Ishikawa (cell line): ENCODE measurements around the gene CHMP1A.
A peak's percentile ranks its signal among the peaks of the same experiment; 100 is the strongest.

Source experiments
- CEBPB ChIP-seq: IDR thresholded peaks from 2 replicates; pipeline ENCODE4 v1.6.1; 2012
- CREB1 ChIP-seq: IDR thresholded peaks from 2 replicates; pipeline ENCODE4 v1.6.1; 2012; ENCODE audit warnings: low read depth
- EGR1 ChIP-seq: IDR thresholded peaks from 2 replicates; pipeline ENCODE4 v1.6.1; 2012
- EP300 ChIP-seq: IDR thresholded peaks from 2 replicates; pipeline ENCODE4 v1.6.1; 2012; ENCODE audit warnings: borderline replicate concordance
- FOXM1 ChIP-seq: IDR thresholded peaks from 2 replicates; pipeline ENCODE4 v1.6.1; 2012; ENCODE audit warnings: low read depth, borderline replicate concordance
- MAX ChIP-seq: IDR thresholded peaks from 2 replicates; pipeline ENCODE4 v1.6.1; 2012
- NFIC ChIP-seq: IDR thresholded peaks from 2 replicates; pipeline ENCODE4 v1.6.1; 2012
- RAD21 ChIP-seq: IDR thresholded peaks from 2 replicates; pipeline ENCODE4 v1.6.1; 2012; ENCODE audit warnings: low read depth
- REST ChIP-seq: IDR thresholded peaks from 2 replicates; pipeline ENCODE4 v1.6.1; 2012; ENCODE audit warnings: low read depth, mild to moderate bottlenecking
- TAF1 ChIP-seq: IDR thresholded peaks from 2 replicates; pipeline ENCODE4 v1.6.1; 2012; ENCODE audit warnings: low read depth, mild to moderate bottlenecking
- TCF12 ChIP-seq: IDR thresholded peaks from 2 replicates; pipeline ENCODE4 v1.6.1; 2012; ENCODE audit warnings: low read depth
- TEAD4 ChIP-seq: IDR thresholded peaks from 2 replicates; pipeline ENCODE4 v1.6.1; 2012
- YY1 ChIP-seq: IDR thresholded peaks from 2 replicates; pipeline ENCODE4 v1.6.1; 2012; ENCODE audit warnings: low read depth
- ZBTB7A ChIP-seq: IDR thresholded peaks from 2 replicates; pipeline ENCODE4 v1.6.1; 2012; ENCODE audit warnings: low read depth
- TF ChIP-seq, protein P1 (sequence below): IDR thresholded peaks from 2 replicates; pipeline ENCODE4 v1.6.1; 2012

Gene CHMP1A

DNA sequence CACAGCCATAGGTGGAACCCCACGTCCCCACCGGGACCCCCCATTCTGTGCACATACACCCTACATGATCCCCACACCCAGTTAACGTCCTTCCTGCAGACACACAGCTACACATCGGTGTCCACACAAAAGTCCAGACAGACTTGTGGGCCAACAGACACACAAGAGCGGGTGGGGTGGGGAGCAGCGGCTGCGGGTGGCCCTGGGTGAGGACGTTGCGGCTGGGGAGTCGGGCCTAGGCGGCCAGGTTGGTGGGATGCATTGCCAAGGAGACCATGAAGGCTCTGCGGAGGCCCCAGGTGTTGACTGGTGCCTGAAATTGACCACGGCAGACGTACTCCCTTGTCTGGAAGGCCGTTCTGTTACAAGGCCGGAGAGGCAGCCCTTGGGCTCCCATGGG is 52.7 kb downstream of the CHMP1A start:
- TF ChIP-seq ZBTB7A (no peak), RAD21 (no peak), TEAD4 (no peak), REST (no peak), NFIC (no peak), TAF1 (no peak), EGR1 (no peak), CREB1 (no peak), EP300 (no peak), YY1 (no peak), CEBPB (no peak)
- TF ChIP-seq, protein P1, sequence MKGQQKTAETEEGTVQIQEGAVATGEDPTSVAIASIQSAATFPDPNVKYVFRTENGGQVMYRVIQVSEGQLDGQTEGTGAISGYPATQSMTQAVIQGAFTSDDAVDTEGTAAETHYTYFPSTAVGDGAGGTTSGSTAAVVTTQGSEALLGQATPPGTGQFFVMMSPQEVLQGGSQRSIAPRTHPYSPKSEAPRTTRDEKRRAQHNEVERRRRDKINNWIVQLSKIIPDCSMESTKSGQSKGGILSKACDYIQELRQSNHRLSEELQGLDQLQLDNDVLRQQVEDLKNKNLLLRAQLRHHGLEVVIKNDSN = no peak

GRCh38 chr16:89602952-89603590 is 54.4 kb downstream of the CHMP1A start:
- TF ChIP-seq TAF1 = no peak
- TF ChIP-seq, protein P1 = no peak
- no peak for TF ChIP-seq FOXM1
- TF ChIP-seq CREB1 = no peak
- TF ChIP-seq RAD21 = no peak

DNA sequence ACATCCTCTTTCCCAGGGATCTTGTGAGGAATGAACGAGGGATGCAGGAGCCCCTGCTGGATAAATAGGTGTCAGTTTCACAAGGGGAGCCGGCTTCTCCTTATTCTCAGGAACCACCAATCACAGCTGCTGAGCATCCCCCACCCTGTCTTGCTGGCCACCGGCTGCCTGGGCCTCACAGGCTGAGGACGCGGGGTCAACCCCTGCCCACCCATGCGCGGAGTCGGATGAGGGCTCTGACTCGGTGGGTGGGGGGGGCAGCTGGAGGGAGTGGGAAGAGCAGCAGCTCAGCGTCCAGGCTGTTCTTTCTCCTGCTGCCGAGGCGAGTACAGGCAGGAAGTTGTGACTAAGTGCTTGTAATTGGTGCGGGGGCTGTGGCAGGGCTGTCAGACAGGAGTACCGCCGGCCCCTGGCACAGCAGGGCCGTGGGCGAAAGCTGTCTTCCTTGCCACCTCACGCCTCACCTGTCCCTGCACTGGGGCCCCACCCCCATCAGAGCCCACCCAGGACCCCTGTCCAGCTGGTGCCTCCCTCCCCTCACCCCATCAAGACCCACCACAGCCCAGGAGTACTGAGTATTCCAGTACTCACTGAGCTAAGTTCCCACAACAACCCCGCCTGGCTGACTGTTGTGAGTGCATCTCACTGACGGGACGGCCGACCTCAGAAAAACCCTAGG is 55.1 kb downstream of the CHMP1A start:
- TF ChIP-seq MAX = no peak
- no peak for TF ChIP-seq CREB1
- no peak for TF ChIP-seq YY1
- peak; percentile 59 for TF ChIP-seq EGR1
- TF ChIP-seq EP300 = no peak
- TF ChIP-seq ZBTB7A = 0 out of 2 replicates have a peak, but pooled peaks have one; percentile 60
- no peak for TF ChIP-seq RAD21
- TF ChIP-seq CEBPB = no peak
- TF ChIP-seq TEAD4 = no peak
- TF ChIP-seq TCF12 = no peak
- TF ChIP-seq TAF1 = no peak

DNA sequence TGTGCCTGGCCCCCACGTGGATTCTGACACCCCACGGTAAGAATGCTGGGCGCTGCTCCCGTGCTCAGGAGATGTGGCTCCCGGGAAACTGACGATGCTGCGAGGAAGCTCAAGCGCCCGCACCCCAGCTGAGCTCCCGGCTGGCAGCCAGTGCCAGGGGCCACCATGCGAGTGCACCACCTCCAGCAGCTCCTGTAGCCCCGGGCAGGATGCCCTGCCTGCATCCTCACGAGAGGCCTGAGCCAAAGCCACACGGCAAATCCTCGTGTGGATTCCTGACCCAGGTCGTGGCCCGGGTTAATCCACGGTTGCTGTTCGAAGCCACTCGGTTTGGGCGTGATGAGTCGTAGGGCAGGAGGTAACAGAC is 55.6 kb downstream of the CHMP1A start:
- TF ChIP-seq RAD21 (no peak), TCF12 (no peak), FOXM1 (no peak), EGR1 (no peak), NFIC (no peak)

DNA sequence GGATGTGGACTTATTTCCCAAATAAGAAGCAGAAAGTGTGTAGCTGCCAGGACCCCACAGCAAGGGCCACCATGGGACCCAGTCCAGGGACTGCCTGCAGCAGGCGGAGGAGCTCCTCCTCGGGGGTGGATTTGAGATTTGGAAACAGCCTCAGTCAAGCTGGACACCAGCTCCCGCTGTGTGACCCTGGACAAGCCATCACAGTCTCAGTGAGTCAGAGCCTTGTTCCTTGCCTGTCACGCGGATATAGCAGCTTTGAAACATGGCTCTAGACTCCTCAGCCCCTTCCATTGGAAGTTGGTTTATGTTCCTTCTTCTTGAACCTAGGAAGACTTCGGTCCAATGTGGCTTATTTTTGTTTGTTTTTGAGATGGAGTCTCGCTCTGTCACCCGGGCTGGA is 56.6 kb downstream of the CHMP1A start:
- TF ChIP-seq REST = no peak
- TF ChIP-seq TEAD4 = no peak
- TF ChIP-seq CREB1 = no peak
- TF ChIP-seq, protein P1 = no peak
- no peak for TF ChIP-seq EP300
- TF ChIP-seq EGR1 = no peak
- TF ChIP-seq ZBTB7A = no peak
- TF ChIP-seq TAF1 = no peak
- TF ChIP-seq CEBPB = no peak
- TF ChIP-seq TCF12 = no peak
- TF ChIP-seq RAD21 = no peak
- TF ChIP-seq FOXM1 = no peak
- no peak for TF ChIP-seq MAX
